Stomach (tissue), 4 donors: ENCODE results near the gene MUSK.

Experiments
- CTCF ChIP-seq, 7 experiments: fragments of 450-650 bp in 4 of 7; fragments of 200-600 bp in 3 of 7; sonication (generic) in 3 of 7; IDR thresholded peaks; one replicate each; pipeline ENCODE4 v1.5.1; 2016 to 2019; ENCODE audit warnings: antibody characterized with exemption in 7 of 7, control low read depth in 2 of 7, mild to moderate bottlenecking in 1 of 7
- EP300 ChIP-seq: sonication (generic); formaldehyde crosslinking; IDR thresholded peaks from one replicate; pipeline ENCODE4 v1.6.1; 2017; ENCODE audit warnings: antibody characterized with exemption
- POLR2A ChIP-seq, 4 donors: fragments of 450-650 bp; IDR thresholded peaks; one replicate each; pipeline ENCODE4 v1.6.1; 2016; ENCODE audit warnings: antibody characterized with exemption in 4 of 4, control low read depth in 2 of 4, mild to moderate bottlenecking in 1 of 4, moderate library complexity in 1 of 4

- peak in 3 of 7 experiments; percentile 10 to 25 (median 13) for TF ChIP-seq CTCF (IDR thresholded peaks at IDR 0.05)
- no peak for TF ChIP-seq POLR2A (IDR thresholded peaks at IDR 0.05)
- no peak for TF ChIP-seq EP300
These were observed 173.6 kb downstream of the MUSK start for GRCh38 chr9:110842169-110842568.
